GM12872 (cell line): ENCODE results near the gene CPNE8.

Source experiments
- TF ChIP-seq, protein P1 (sequence below): IDR thresholded peaks from 3 replicates; pipeline ENCODE4 v1.5.1; 2011; ENCODE audit warnings: low read depth, mild to moderate bottlenecking, low read length, moderate library complexity; ENCODE audit not compliant: insufficient read depth

Gene CPNE8

DNA sequence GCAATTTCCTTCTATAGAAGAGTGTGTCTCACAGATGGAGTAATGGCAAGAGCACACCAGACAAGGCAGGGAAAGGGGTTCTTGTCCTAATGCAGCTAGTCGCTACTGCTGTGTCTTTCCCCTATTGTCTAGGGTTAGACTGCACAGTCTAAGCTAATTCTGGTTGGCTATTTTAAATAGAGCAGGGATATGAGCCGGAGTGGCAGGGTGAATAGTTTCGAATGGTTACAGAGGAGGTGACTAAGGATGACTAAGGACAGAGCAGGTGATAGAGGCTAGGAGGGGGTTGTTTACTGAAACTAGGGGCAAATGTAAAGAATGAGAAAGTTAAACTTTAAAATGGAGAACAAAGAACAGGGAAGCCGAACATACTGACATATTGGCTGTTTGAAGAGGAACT, 25.6 kb upstream of the CPNE8 start:
- TF ChIP-seq, protein P1, sequence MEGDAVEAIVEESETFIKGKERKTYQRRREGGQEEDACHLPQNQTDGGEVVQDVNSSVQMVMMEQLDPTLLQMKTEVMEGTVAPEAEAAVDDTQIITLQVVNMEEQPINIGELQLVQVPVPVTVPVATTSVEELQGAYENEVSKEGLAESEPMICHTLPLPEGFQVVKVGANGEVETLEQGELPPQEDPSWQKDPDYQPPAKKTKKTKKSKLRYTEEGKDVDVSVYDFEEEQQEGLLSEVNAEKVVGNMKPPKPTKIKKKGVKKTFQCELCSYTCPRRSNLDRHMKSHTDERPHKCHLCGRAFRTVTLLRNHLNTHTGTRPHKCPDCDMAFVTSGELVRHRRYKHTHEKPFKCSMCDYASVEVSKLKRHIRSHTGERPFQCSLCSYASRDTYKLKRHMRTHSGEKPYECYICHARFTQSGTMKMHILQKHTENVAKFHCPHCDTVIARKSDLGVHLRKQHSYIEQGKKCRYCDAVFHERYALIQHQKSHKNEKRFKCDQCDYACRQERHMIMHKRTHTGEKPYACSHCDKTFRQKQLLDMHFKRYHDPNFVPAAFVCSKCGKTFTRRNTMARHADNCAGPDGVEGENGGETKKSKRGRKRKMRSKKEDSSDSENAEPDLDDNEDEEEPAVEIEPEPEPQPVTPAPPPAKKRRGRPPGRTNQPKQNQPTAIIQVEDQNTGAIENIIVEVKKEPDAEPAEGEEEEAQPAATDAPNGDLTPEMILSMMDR = no peak

DNA sequence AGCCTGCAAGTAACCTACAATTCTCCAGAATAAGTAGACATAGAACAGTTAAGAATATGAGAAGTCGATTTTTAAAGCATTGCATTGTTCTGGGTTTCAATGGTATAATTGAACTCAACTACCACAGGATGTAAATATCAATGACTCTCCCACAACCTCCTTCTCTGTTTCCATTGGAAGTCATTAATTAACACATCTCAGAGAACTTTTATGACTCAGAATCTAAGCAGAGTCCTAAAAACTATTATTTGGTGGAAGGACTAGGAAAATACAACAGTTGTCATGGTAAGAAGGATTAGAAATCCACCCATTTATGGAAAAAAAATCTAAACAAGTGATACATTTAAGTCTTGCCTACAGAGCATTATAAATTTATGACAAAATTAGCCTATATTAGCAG, 21.1 kb upstream of the CPNE8 start:
- TF ChIP-seq, protein P1 = no peak

DNA sequence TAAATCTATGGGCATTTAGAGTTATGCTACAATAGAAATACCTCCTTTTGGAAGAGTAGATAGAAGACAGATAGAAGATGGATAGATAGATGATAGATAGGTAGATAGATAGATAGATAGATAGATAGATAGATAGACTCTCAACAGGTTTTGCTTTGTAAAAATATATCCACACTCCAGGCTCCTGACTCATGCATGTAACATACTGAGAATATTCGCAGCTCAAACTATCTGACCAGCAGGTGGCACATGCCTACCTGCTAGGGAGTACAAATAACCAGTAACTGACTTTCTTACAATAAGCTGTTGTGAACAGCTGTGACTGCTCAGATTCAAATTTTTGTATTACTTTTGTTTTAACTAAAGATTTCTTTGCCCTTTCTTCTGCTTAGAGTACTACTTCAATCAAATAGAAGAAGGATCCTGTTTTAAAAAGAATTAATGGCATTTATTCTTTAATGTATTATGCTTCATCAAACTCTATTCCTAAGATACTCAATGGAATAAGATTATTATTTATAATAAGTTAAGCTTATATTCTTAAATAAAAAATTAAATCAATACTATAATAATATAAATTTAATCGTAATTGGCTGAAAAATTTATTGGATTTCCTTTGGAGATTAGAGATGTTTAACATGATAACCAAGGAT, 15.8 kb upstream of the CPNE8 start:
- TF ChIP-seq, protein P1 = peak; percentile 67

DNA sequence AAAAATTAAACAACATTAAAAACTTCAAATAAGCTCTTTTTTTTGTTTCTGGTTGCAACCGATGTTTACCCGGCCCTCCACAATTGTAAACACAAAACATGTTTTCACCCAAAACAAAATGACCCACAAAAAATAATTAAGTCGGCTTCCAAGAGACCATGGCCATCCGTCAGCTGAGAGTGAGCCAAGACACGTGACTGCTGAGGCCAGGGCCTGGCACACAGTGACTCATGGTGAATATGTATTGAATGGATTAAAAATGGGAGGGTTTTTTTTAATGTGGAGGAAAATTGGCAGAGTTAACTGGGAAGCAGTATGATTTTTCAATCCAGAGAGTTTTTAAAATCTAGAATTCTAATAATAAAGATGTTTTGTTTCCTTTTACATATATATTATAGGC, 13.8 kb upstream of the CPNE8 start:
- TF ChIP-seq, protein P1 = no peak

DNA sequence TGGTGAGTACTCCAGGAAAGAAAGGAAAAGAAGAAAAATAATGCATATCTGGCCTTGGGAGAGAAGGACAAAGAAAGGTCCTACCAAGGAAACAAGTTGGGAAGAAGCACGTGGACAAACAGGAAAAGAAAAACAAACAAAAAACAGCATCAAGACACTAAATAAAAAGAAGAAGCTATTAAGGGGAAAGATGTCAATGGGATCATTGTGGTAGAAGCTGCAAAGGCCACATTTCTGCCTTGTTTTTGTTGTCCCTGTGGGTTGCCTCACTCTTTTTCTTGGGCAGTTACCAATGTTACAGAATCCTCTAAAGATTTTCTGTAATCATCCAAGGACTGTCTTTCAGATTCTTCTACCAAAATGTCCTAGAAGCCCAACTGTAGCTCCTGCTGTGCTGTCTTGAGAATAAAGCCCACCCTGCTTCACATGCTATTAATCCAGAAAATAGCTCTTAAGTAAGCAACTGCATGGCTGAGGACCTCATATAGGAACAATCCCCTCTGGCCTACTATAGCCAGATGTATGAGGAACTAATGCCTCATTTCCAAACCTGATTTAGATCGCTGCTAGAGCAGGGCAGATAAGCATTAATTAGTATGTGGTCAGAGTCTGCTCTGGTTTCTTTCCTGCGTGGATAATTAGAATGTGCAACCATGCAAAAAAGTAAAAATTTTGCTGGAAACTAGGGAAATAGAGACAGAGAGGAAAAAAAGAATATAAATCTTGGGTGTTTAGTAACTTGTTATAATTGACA, 10.2 kb upstream of the CPNE8 start:
- TF ChIP-seq, protein P1 = no peak

DNA sequence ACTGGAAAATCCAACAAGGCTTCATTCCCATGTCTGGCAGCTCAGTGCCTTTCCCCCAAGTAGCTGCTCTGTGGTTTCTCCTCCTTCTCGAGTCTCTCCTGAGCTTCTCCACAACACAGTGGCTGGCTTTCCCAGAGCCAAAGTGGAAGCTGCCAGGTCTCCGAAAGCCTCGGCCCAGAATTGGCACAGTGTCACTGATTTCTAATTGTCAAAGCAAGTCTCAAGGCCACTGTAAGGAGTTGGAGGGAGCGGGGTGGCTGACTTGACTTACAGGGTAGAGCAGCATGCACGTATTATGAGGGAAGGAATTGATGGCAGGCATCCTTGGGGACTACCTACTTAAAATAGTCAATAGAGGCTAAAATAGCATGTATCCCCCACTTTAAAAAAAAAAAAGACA, 6.7 kb upstream of the CPNE8 start:
- TF ChIP-seq, protein P1 = no peak

DNA sequence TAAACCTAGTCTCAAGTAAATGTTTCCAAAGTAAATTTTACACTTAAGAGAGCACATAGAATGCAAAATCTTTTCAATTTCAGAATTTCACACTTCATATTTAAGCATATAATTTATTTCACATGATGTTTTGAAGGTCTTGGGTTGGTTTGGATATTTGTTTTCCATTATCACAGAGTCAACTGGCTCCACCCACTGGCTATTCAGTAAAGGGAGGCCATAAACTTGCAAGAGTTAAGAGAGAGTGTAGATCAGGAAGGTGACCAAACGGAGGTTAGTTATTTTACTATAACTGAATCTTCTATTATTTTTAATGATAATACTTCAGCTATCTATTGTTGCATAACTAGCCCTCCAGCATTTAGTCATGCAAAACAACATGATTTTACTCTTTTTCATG, 6.2 kb upstream of the CPNE8 start:
- TF ChIP-seq, protein P1 = no peak
